HuH-7.5 (cell line): ENCODE measurements around the gene TRMT61A.

Experiments
- DNase-seq: peaks from one replicate; pipeline ENCODE4 v3.0.0; 2011; ENCODE audit warnings: low spot score

The TRMT61A gene

DNA sequence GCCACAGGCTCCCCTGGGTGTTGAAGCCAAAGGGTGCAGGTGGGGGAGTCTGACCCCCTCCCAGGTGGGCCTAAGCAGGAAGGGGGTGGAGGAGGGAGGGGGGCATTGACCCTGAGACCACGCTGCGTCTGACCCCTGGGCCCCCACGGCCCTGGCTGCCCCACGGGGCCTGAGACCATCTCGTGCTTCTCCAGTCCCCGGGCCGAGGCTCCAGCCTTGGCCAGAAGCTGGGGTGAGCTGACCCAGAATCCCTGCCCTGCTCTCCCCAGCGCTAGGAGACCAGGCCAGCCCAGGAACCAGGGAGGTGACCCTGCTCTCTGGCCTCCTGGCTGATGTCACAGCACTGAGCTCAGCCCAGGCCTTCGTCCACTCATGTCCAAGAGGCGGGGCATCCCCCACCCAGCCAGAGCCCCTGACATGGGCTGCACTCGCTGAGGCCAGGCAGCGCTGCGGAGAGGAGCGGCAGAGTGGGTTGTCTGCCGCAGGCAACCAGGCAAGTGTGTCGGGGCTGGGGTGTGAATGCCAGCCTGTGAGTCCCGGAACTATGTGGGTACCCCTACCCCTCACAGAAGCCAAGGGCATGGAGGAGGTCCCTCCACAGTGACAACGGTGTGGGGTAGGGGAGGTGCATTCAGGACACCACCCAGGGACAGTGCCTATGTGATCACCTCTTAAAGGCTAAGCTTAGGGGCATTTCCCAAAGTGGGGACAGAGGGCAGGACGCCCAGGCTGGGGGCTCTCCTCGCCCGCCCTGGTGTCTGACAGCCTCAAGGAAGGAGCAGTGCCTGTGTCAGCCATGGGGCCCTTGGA lies 6.3 kb downstream of the TRMT61A start:
- DNase-seq, result no peak

DNA sequence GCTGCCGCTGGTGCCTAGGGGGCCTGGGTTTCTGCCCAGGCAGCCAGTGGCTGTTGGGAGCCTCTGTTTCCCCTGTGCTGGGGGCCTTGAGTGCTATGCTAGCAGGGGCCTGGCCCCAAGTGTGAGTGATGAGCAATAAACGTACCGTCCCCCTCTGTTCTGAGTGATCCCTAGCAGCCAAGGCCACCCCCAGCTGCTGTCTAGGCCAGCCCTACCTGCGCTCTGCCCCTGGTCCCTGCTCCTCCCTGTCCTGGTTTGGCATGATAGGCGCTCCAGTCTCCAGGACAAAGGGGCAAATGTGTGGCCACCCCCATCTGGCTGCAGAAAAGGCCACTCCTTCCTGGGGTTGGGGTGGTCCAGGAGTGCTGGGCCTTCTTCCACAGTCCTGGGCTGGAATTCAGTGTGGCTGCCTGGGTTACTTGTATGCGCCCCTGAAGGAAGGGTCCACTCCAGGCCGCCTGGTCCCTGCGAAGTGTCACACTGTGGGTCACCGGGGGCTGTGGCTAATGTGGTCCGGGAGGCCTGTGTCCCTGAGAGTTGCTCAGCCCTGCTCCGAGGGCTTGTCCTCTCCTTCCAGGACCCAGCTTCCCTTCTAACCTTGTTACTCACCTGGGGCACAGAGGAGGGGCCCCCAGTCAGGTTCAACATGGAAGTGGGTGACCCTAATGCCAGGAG lies 7.0 kb downstream of the TRMT61A start:
- no peak for DNase-seq

GRCh38 chr14:103536693-103537092 lies 7.7 kb downstream of the TRMT61A start:
- no peak for DNase-seq

DNA sequence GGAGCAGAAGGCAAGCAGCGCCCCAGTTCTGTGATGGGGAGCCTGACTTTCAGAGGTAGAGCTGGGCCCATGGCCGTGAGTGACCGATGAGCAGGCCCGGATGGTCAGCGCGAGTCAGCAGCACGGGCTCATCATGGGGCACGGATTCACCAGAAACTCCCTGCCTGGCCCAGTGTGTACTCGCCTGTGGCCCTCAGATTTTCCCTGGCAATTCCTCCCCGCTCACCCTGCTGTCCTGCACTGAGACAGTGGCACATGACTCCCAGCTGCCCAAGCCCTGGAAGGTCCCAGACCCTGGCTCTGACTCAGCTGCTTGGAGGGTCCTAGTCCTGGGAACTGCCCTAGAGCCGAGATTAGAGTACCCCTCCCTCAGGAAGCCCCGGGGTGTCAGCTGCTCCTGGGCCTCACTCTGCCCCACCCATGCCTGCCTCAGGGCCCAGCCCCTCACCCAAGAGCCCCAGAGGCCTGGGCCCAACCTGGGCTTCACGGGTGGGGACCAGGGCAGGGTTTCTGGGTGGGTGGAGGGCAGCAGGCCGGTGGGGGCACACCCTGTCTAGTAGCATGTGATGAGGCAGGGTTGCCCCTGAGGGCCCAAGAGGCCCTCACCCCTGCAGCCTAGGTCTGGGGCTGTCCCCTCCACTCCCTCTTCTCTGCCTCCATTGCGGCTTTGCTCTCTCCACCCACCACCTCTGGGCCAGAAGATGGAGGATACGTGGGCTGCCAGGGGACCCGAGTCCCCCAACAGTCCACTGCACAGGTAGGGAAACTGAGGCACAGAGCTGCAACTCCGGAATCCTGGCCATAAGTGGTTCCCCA lies 8.4 kb downstream of the TRMT61A start:
- DNase-seq, result no peak

DNA sequence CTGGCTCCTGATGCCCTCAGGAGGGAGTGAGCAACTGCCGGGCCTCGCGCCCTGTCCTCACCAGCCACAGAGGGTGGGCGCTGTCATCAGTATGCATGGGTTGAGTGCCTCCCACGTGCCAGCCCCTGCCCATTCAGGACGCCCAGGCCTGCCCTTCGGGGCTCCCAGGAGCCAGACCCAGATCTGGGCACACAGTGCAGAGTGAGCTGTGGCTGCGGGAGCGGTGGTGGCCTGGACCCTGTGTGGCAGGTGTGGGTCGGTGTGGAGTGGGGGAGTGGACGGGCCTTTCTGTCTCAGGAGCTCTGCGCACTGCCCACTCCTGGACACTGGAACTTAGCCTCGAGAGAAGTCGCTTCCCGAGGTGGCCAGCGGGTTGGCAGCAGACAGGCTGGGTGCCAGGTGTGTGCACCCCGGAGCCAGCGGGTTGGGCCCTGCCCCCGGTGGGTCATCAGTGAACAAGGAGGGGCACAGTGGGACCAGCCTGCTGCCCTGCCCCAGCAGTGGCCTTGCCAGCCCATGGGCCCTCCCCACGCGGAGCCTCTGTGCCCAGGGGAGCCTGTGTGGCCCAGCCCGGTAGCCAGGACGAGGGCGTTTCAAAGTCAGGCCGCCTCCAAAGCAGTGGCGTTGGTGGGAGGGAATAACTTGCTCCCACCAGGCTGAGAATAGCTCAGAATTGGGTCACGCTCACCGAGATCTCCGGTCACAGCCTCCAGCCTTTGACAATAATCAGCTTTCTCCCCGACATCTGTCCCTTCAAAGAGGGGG lies 9.5 kb downstream of the TRMT61A start:
- no peak for DNase-seq

GRCh38 chr14:103539056-103539825 lies 10.2 kb downstream of the TRMT61A start:
- DNase-seq, result no peak

- no peak for DNase-seq
Measured at GRCh38 chr14:103540821-103541708, 12.1 kb downstream of the TRMT61A start.

GRCh38 chr14:103541709-103542604 lies 13.0 kb downstream of the TRMT61A start:
- no peak for DNase-seq

DNA sequence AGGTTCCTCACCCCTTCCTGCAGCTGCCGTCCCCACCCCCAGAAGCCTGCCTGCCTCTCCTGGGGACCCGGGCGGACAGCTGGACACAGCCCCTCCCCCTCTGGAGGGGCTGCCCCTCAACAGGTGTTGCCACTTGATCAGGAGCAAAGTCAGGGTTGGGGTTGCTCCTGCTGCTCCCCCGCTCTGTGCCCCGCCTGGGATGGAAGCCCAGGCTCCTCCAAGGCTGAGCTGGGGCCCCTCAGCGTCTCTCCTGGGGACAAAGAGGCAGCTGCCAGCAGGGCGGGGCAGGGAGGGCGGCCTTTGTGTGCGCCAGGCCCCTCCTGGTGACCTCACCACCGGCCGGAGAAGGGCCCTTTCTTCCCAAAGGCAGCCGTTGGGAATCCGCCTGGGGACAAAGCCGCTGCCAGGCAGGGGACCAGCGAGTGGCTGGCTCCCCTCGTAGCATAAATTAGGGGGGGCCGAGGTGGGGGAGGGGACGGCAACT lies 13.7 kb downstream of the TRMT61A start:
- DNase-seq, result no peak

DNA sequence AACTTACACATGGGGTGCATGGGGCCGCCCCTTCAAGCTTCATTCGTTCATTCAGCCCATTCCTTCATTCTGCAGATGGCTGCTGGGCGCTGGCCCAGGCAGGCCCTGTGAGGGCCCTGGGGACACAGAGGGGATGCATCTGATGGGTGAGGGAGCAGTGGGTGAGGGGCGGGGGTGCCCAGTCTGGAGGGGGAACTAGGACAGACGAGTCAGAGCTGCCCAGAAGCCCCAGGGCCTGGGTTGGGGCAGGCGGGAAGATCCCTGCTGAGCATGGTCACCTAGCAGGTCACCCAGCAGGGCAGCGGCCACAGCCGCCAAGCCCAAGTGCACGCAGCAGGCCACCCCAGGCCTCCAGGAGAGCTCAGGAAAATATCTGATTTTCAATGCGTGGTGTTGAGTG lies 14.1 kb downstream of the TRMT61A start:
- no peak for DNase-seq

GRCh38 chr14:103543721-103544387 lies 14.9 kb downstream of the TRMT61A start:
- DNase-seq, result no peak

- DNase-seq, result no peak
Measured at GRCh38 chr14:103544388-103545218, 15.6 kb downstream of the TRMT61A start.

DNA sequence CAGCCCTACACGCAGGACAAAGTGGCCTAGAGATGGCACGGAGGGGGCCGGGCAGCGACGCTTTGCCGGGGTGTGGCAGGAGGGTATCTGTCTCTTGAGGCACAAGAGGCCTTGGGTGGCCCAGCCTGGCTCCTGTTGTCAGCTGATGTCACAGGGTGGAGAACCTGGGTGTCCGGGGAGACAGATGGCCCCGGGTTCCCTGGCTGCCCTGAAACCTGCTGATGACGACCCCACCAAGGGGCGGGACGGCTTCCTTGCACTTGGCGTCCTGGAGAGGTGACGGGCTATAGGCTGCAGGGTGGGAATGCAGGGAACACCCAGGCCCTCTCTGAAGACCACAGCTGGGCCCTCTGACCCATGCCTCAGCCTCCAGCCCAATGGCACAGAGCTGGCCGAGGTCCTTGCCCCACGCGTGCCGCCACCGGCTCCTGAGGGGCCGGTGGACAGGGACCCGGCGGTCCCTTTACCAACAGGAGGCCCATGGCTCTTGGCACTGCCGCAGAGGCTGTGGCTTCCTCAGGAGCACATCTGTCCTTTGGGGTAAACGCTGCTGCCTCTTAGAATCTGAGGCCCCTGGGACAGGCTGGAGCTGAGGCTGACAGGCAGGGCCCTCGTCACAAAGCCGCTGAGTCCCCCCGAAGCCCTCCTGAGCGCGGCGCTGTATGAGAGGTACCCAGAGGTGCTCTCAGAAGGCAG lies 16.4 kb downstream of the TRMT61A start:
- DNase-seq, result no peak

DNA sequence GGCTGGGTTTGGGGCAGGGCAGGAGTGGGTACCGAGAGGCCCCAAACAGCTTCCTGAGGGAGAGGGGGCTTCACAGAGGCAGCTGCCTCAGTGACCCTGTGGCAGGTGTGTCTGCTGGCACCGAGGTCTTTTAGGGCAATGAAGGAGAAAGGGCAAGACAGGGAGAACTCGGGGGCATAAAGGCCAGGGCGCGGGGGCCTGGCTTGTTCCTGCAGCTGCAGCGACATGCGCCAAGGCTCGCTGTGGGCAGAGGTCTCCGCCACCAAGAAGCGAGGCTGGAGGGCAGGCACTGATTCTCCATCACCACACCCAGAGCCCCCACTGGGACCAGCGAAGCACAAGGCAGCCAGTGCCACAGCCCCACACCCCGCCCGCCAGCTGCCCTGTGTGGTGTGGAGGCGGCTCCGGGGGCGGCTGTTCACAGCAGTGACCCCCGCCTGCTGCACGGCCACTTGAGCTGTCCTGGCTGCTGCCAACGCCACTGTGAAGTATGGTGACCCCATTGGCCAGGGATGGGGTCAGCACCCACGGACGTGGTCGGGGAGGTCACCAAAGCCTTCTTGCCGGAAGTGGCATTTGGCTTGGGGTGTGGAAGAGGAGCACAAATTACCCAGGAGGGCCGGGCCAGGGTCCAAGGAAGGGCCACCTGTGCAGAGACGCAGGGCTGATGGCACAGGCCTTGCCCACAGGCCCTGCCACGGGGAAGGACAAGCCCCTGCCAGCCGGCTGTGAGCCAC lies 17.1 kb downstream of the TRMT61A start:
- no peak for DNase-seq

GRCh38 chr14:103546652-103547454 lies 17.9 kb downstream of the TRMT61A start:
- peak; percentile 91 for DNase-seq
